Glutamatergic neuron (in vitro differentiated cells): Measurements from ENCODE around the gene STK33. TPM values are rescaled to one million over a fixed set of nuclear protein-coding genes. Genes with fewer than 3 reads are reported as not detected.

Experiments used
- DNase-seq: peaks from one replicate; pipeline ENCODE4 v3.0.0; 2022
- H3K27ac Mint-ChIP-seq: one replicate; pipeline ENCODE4 v1.8.0; 2020; ENCODE audit warnings: mild to moderate bottlenecking, mixed read lengths, inconsistent platforms; ENCODE audit not compliant: unreplicated experiment
- H3K27me3 Mint-ChIP-seq: one replicate; pipeline ENCODE4 v1.8.0; 2020; ENCODE audit warnings: mild to moderate bottlenecking, moderate library complexity, mixed read lengths, inconsistent platforms; ENCODE audit not compliant: unreplicated experiment
- H3K36me3 Mint-ChIP-seq: one replicate; pipeline ENCODE4 v1.8.0; 2020; ENCODE audit warnings: mild to moderate bottlenecking, mixed read lengths, inconsistent platforms; ENCODE audit not compliant: unreplicated experiment
- H3K4me1 Mint-ChIP-seq: one replicate; pipeline ENCODE4 v1.8.0; 2020; ENCODE audit warnings: mild to moderate bottlenecking, low read depth, mixed read lengths, inconsistent platforms; ENCODE audit not compliant: unreplicated experiment
- H3K4me3 Mint-ChIP-seq: one replicate; pipeline ENCODE4 v1.8.0; 2020; ENCODE audit warnings: mild to moderate bottlenecking, mixed read lengths, inconsistent platforms; ENCODE audit not compliant: unreplicated experiment
- H3K9me3 Mint-ChIP-seq: one replicate; pipeline ENCODE4 v1.8.0; 2020; ENCODE audit warnings: mild to moderate bottlenecking, moderate library complexity, mixed read lengths, inconsistent platforms; ENCODE audit not compliant: unreplicated experiment
- total RNA-seq: library from RNA; stranded (reverse); fragmentation: NEBNext Ultra II Directional; extraction: Animal tissue kit (Norgen Biotek cat#: 25700); gene quantifications from one replicate; pipeline ENCODE4 v1.2.1, GENCODE V29; 2021; ENCODE audit not compliant: unreplicated experiment
- TF ChIP-seq, protein P1 (sequence below): fragments of 200-600 bp; sonication (generic); IDR thresholded peaks from one replicate; pipeline ENCODE4 v1.5.0; 2021; ENCODE audit not compliant: partially characterized antibody, unreplicated experiment

Gene STK33
- total RNA-seq, 1 donor from 2014 or later = 8.5 TPM

DNA sequence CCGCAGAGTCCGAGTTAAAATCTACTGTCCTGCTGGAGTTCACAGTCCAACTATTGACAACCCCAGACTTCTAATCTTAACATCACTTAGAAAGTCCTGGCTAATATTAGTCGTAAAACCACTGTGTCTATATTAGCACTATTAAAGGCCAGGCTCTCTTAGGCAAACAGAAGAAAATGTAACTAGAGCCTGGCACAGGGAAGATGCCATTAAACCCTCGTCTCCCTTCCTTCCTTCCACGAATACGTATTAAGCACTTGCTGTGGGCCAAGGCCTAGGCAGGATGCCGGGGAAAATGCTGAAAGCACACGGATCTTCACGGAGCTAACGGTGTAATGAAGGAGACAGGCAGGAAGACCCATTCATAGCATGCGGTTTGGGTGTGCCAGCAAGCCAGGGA lies 248.8 kb downstream of the STK33 start:
- peaks cover 6% of the 10 kb centered on the region for H3K27me3 Mint-ChIP-seq
- H3K27ac Mint-ChIP-seq = no peak overlapping the region
- peaks cover 9% of the 10 kb centered on the region for H3K9me3 Mint-ChIP-seq
- no peaks in the 10 kb centered on the region for H3K36me3 Mint-ChIP-seq
- H3K4me3 Mint-ChIP-seq = no peak overlapping the region
- TF ChIP-seq, protein P1, sequence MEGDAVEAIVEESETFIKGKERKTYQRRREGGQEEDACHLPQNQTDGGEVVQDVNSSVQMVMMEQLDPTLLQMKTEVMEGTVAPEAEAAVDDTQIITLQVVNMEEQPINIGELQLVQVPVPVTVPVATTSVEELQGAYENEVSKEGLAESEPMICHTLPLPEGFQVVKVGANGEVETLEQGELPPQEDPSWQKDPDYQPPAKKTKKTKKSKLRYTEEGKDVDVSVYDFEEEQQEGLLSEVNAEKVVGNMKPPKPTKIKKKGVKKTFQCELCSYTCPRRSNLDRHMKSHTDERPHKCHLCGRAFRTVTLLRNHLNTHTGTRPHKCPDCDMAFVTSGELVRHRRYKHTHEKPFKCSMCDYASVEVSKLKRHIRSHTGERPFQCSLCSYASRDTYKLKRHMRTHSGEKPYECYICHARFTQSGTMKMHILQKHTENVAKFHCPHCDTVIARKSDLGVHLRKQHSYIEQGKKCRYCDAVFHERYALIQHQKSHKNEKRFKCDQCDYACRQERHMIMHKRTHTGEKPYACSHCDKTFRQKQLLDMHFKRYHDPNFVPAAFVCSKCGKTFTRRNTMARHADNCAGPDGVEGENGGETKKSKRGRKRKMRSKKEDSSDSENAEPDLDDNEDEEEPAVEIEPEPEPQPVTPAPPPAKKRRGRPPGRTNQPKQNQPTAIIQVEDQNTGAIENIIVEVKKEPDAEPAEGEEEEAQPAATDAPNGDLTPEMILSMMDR = no peak
- H3K4me1 Mint-ChIP-seq = no peaks in the 10 kb centered on the region
- no peak for DNase-seq

DNA sequence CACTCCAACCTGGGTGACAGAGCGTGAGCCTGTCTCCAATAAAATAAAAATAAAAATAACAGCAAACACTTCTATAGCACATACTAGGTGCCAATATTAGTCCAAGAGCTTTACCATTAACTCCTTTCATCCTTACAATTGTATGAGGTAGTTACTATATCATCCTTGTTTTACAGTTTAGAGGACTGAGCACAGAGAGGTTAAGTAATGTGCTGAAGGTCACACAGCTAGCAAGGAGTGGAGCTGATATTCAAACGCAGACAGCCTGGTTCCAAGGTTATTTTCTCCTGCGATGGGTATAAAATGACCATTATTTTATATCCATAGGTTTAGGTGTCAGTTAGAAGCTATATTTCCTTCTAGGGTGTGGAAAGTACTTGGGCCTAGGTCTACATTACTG lies 249.7 kb downstream of the STK33 start:
- peaks cover 7% of the 10 kb centered on the region for H3K9me3 Mint-ChIP-seq
- H3K36me3 Mint-ChIP-seq = no peaks in the 10 kb centered on the region
- no peak for DNase-seq
- H3K4me1 Mint-ChIP-seq = no peaks in the 10 kb centered on the region
- no peak overlapping the region for H3K4me3 Mint-ChIP-seq
- H3K27ac Mint-ChIP-seq = no peak overlapping the region
- H3K27me3 Mint-ChIP-seq = peaks cover 2% of the 10 kb centered on the region
- TF ChIP-seq, protein P1 = no peak

DNA sequence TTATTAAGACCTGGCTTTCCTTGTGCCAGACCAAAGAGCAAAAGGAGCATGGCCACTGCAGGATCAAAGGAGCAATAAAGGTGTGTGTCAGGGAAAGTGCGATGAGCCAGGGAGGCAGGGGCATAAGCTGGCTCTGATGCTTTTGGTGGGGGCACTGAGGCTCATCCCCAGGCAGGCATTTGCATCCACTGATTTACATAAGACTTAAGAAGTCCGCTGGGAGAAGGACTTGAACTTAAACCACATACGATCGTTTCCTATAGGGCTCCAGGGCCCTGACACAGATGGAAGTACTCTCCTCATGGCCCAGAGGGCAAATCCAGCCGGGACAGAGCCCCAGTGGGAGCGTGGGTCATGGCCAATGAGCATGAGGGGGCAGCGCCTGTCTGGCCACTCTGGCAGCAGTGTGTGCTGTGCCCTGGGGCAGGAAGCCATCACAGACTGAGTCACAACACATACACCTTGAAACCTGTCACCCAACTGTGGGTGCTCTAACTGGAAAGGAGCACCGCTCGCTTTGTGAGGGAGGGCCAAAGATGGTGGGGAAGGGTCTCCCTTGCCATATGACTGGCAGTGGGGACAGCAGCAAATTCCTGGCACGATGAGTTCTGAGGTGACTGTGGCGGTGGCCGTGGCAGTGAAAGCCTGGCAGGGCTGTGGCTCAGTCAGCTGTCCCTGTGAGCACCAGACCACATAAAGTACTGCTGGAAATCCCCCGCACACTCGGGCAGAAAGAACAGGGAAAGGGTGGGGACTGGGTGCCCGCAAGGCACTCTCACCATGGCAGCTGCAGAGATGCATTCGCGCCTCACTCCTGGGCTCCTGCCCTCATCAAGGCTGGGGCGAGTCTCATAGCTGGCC lies 251.0 kb downstream of the STK33 start:
- Mint-ChIP-seq H3K27me3 (peaks cover 2% of the 10 kb centered on the region), H3K9me3 (peaks cover 6% of the 10 kb centered on the region), H3K27ac (no peak overlapping the region), H3K36me3 (no peaks in the 10 kb centered on the region), H3K4me1 (no peaks in the 10 kb centered on the region), H3K4me3 (no peak overlapping the region)
- TF ChIP-seq, protein P1 = no peak
- DNase-seq = no peak

DNA sequence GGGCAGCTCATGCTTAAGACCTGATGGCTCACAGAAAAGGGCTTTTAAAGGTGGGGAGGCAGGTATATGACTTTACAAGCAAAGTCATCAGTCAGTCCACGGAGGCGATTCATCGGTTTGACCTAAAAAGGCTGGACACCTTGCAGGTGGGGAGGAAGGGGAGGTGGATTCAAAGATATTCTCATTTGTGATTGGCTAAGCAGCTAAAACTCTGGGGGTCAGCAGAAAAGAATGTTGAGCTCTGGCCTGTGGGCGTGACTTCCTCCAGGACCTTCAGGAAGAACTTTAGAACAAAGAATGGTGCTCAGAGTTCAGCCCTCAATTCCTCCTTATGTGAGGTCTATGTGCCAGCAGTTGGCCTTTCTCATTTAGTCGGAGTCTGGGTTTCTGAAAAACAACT lies 252.0 kb downstream of the STK33 start:
- TF ChIP-seq, protein P1 = no peak
- H3K9me3 Mint-ChIP-seq = peaks cover 5% of the 10 kb centered on the region
- H3K4me3 Mint-ChIP-seq = no peak overlapping the region
- peaks cover 5% of the 10 kb centered on the region for H3K27me3 Mint-ChIP-seq
- DNase-seq = no peak
- no peaks in the 10 kb centered on the region for H3K4me1 Mint-ChIP-seq
- no peak overlapping the region for H3K27ac Mint-ChIP-seq
- H3K36me3 Mint-ChIP-seq = no peaks in the 10 kb centered on the region

Other genes with a start within 250 kb of the STK33 start
- 59.5 TPM for gene TRIM66, start 88.4 kb upstream of the STK33 start, total RNA-seq
- gene RPL27A, start 88.6 kb upstream of the STK33 start, total RNA-seq = 398 TPM